Measurements from ENCODE around the gene ARHGAP24.

Gene ARHGAP24

GRCh38 chr4:85474818-85475630 is at the start of gene ARHGAP24:
TSS of gene ARHGAP24 (plus strand) at chr4:85475150.
- peak within 1 kb of the TSS; percentile 74 to 79 for H3K4me3 ChIP-seq (ENCODE audit: low read depth in 1 of 2, low read length in 2 of 2)
- no peaks in the 10 kb centered on the region for H3K9me3 ChIP-seq (ENCODE audit: control insufficient read depth in 1 of 2, low read length in 2 of 2)
- H3K27ac ChIP-seq (ENCODE audit: low read depth, low read length) = no peak within 1 kb of the TSS
- H3K36me3 ChIP-seq (ENCODE audit: control insufficient read depth in 1 of 2, insufficient read depth in 2 of 2, low read length in 2 of 2) = no peaks in the 10 kb centered on the region
- peaks cover 0 to 4% of the 10 kb centered on the region in 2 donors for H3K27me3 ChIP-seq (ENCODE audit: control insufficient read depth in 1 of 2, insufficient read depth in 2 of 2, low read length in 2 of 2)
- peaks cover 0 to 5% of the 10 kb centered on the region in 2 donors for H3K4me1 ChIP-seq (ENCODE audit: control insufficient read depth in 1 of 2, insufficient read depth in 2 of 2, low read length in 2 of 2)
- peak within 1 kb of the TSS in 1 of 2 donors; percentile 34 for H3K9ac ChIP-seq (ENCODE audit: low read depth in 1 of 2, low read length in 2 of 2)

GRCh38 chr4:85426366-85426765 is 48.6 kb upstream of the ARHGAP24 start:
- Histone ChIP-seq H3K9ac (ENCODE audit: low read depth in 1 of 2, low read length in 2 of 2) (no peak overlapping the region), H3K9me3 (ENCODE audit: control insufficient read depth in 1 of 2, low read length in 2 of 2) (no peaks in the 10 kb centered on the region), H3K27me3 (ENCODE audit: control insufficient read depth in 1 of 2, insufficient read depth in 2 of 2, low read length in 2 of 2) (no peaks in the 10 kb centered on the region), H3K4me3 (ENCODE audit: low read depth in 1 of 2, low read length in 2 of 2) (no peak overlapping the region), H3K36me3 (ENCODE audit: control insufficient read depth in 1 of 2, insufficient read depth in 2 of 2, low read length in 2 of 2) (no peaks in the 10 kb centered on the region), H3K27ac (ENCODE audit: low read depth, low read length) (no peak overlapping the region), H3K4me1 (ENCODE audit: control insufficient read depth in 1 of 2, insufficient read depth in 2 of 2, low read length in 2 of 2) (no peaks in the 10 kb centered on the region)

- Histone ChIP-seq H3K27ac (ENCODE audit: low read depth, low read length) (no peak overlapping the region), H3K36me3 (ENCODE audit: control insufficient read depth in 1 of 2, insufficient read depth in 2 of 2, low read length in 2 of 2) (no peaks in the 10 kb centered on the region), H3K9ac (ENCODE audit: low read depth in 1 of 2, low read length in 2 of 2) (no peak overlapping the region), H3K4me3 (ENCODE audit: low read depth in 1 of 2, low read length in 2 of 2) (no peak overlapping the region), H3K9me3 (ENCODE audit: control insufficient read depth in 1 of 2, low read length in 2 of 2) (no peaks in the 10 kb centered on the region), H3K27me3 (ENCODE audit: control insufficient read depth in 1 of 2, insufficient read depth in 2 of 2, low read length in 2 of 2) (no peaks in the 10 kb centered on the region), H3K4me1 (ENCODE audit: control insufficient read depth in 1 of 2, insufficient read depth in 2 of 2, low read length in 2 of 2) (no peaks in the 10 kb centered on the region)
Observed at GRCh38 chr4:85427123-85427522, 47.8 kb upstream of the ARHGAP24 start.

GRCh38 chr4:85430226-85430625 is 44.7 kb upstream of the ARHGAP24 start:
- H3K9ac ChIP-seq (ENCODE audit: low read depth in 1 of 2, low read length in 2 of 2) = no peak overlapping the region
- no peaks in the 10 kb centered on the region for H3K27me3 ChIP-seq (ENCODE audit: control insufficient read depth in 1 of 2, insufficient read depth in 2 of 2, low read length in 2 of 2)
- no peaks in the 10 kb centered on the region for H3K9me3 ChIP-seq (ENCODE audit: control insufficient read depth in 1 of 2, low read length in 2 of 2)
- H3K27ac ChIP-seq (ENCODE audit: low read depth, low read length) = no peak overlapping the region
- H3K4me1 ChIP-seq (ENCODE audit: control insufficient read depth in 1 of 2, insufficient read depth in 2 of 2, low read length in 2 of 2) = no peaks in the 10 kb centered on the region
- H3K4me3 ChIP-seq (ENCODE audit: low read depth in 1 of 2, low read length in 2 of 2) = no peak overlapping the region
- no peaks in the 10 kb centered on the region for H3K36me3 ChIP-seq (ENCODE audit: control insufficient read depth in 1 of 2, insufficient read depth in 2 of 2, low read length in 2 of 2)

- H3K36me3 ChIP-seq (ENCODE audit: control insufficient read depth in 1 of 2, insufficient read depth in 2 of 2, low read length in 2 of 2) = no peaks in the 10 kb centered on the region
- no peaks in the 10 kb centered on the region for H3K4me1 ChIP-seq (ENCODE audit: control insufficient read depth in 1 of 2, insufficient read depth in 2 of 2, low read length in 2 of 2)
- no peak overlapping the region for H3K27ac ChIP-seq (ENCODE audit: low read depth, low read length)
- H3K27me3 ChIP-seq (ENCODE audit: control insufficient read depth in 1 of 2, insufficient read depth in 2 of 2, low read length in 2 of 2) = no peaks in the 10 kb centered on the region
- no peak overlapping the region for H3K9ac ChIP-seq (ENCODE audit: low read depth in 1 of 2, low read length in 2 of 2)
- H3K9me3 ChIP-seq (ENCODE audit: control insufficient read depth in 1 of 2, low read length in 2 of 2) = no peaks in the 10 kb centered on the region
- H3K4me3 ChIP-seq (ENCODE audit: low read depth in 1 of 2, low read length in 2 of 2) = no peak overlapping the region
Observed at GRCh38 chr4:85430697-85431096, 44.3 kb upstream of the ARHGAP24 start.

GRCh38 chr4:85431156-85431555 is 43.8 kb upstream of the ARHGAP24 start:
- Histone ChIP-seq H3K4me1 (ENCODE audit: control insufficient read depth in 1 of 2, insufficient read depth in 2 of 2, low read length in 2 of 2) (no peaks in the 10 kb centered on the region), H3K27ac (ENCODE audit: low read depth, low read length) (no peak overlapping the region), H3K36me3 (ENCODE audit: control insufficient read depth in 1 of 2, insufficient read depth in 2 of 2, low read length in 2 of 2) (no peaks in the 10 kb centered on the region), H3K4me3 (ENCODE audit: low read depth in 1 of 2, low read length in 2 of 2) (no peak overlapping the region), H3K9ac (ENCODE audit: low read depth in 1 of 2, low read length in 2 of 2) (no peak overlapping the region), H3K27me3 (ENCODE audit: control insufficient read depth in 1 of 2, insufficient read depth in 2 of 2, low read length in 2 of 2) (no peaks in the 10 kb centered on the region), H3K9me3 (ENCODE audit: control insufficient read depth in 1 of 2, low read length in 2 of 2) (no peaks in the 10 kb centered on the region)

GRCh38 chr4:85431881-85432485 is 43.0 kb upstream of the ARHGAP24 start:
- H3K27ac ChIP-seq (ENCODE audit: low read depth, low read length) = no peak overlapping the region
- no peaks in the 10 kb centered on the region for H3K27me3 ChIP-seq (ENCODE audit: control insufficient read depth in 1 of 2, insufficient read depth in 2 of 2, low read length in 2 of 2)
- H3K9me3 ChIP-seq (ENCODE audit: control insufficient read depth in 1 of 2, low read length in 2 of 2) = no peaks in the 10 kb centered on the region
- no peak overlapping the region for H3K9ac ChIP-seq (ENCODE audit: low read depth in 1 of 2, low read length in 2 of 2)
- H3K4me1 ChIP-seq (ENCODE audit: control insufficient read depth in 1 of 2, insufficient read depth in 2 of 2, low read length in 2 of 2) = no peaks in the 10 kb centered on the region
- H3K4me3 ChIP-seq (ENCODE audit: low read depth in 1 of 2, low read length in 2 of 2) = no peak overlapping the region
- H3K36me3 ChIP-seq (ENCODE audit: control insufficient read depth in 1 of 2, insufficient read depth in 2 of 2, low read length in 2 of 2) = no peaks in the 10 kb centered on the region

- H3K4me3 ChIP-seq (ENCODE audit: low read depth in 1 of 2, low read length in 2 of 2) = no peak overlapping the region
- no peak overlapping the region for H3K9ac ChIP-seq (ENCODE audit: low read depth in 1 of 2, low read length in 2 of 2)
- H3K36me3 ChIP-seq (ENCODE audit: control insufficient read depth in 1 of 2, insufficient read depth in 2 of 2, low read length in 2 of 2) = no peaks in the 10 kb centered on the region
- no peaks in the 10 kb centered on the region for H3K4me1 ChIP-seq (ENCODE audit: control insufficient read depth in 1 of 2, insufficient read depth in 2 of 2, low read length in 2 of 2)
- H3K9me3 ChIP-seq (ENCODE audit: control insufficient read depth in 1 of 2, low read length in 2 of 2) = no peaks in the 10 kb centered on the region
- H3K27ac ChIP-seq (ENCODE audit: low read depth, low read length) = no peak overlapping the region
- H3K27me3 ChIP-seq (ENCODE audit: control insufficient read depth in 1 of 2, insufficient read depth in 2 of 2, low read length in 2 of 2) = no peaks in the 10 kb centered on the region
Observed at GRCh38 chr4:85445050-85445639, 29.8 kb upstream of the ARHGAP24 start.

- Histone ChIP-seq H3K4me1 (ENCODE audit: control insufficient read depth in 1 of 2, insufficient read depth in 2 of 2, low read length in 2 of 2) (no peaks in the 10 kb centered on the region), H3K27ac (ENCODE audit: low read depth, low read length) (no peak overlapping the region), H3K27me3 (ENCODE audit: control insufficient read depth in 1 of 2, insufficient read depth in 2 of 2, low read length in 2 of 2) (no peaks in the 10 kb centered on the region), H3K36me3 (ENCODE audit: control insufficient read depth in 1 of 2, insufficient read depth in 2 of 2, low read length in 2 of 2) (no peaks in the 10 kb centered on the region), H3K9ac (ENCODE audit: low read depth in 1 of 2, low read length in 2 of 2) (no peak overlapping the region), H3K4me3 (ENCODE audit: low read depth in 1 of 2, low read length in 2 of 2) (no peak overlapping the region), H3K9me3 (ENCODE audit: control insufficient read depth in 1 of 2, low read length in 2 of 2) (no peaks in the 10 kb centered on the region)
Observed at GRCh38 chr4:85446141-85446861, 28.6 kb upstream of the ARHGAP24 start.

All from duodenal mucosa (tissue), 2 donors.